IMR-90 (cell line): Measurements from ENCODE around the gene ZCCHC7. TPM values are rescaled to one million over a fixed set of nuclear protein-coding genes. Genes with fewer than 3 reads are reported as not detected.

ENCODE experiments used
- ATAC-seq: fragments of 200-7000 bp; cut with Tn5 transposase; 2 replicates; pipeline ENCODE4 v1.9.1; 2020; ENCODE audit warnings: low read depth, mild to moderate bottlenecking, moderate library complexity
- BruUV-seq: library from RNA; stranded (reverse); fragments of 400-500 nt; replicated peaks from 2 replicates; lab custom pipeline; 2021; lab: Mats Ljungman, UMichigan
- CTCF ChIA-PET: fragments of 300-600 bp; formaldehyde crosslinking; extraction: SDS; loops from one replicate; lab custom pipeline; 2021; ENCODE audit warnings: antibody characterized with exemption; lab: Yijun Ruan, JAX
- POLR2A ChIA-PET: fragments of 300-600 bp; sonication (Branson Sonifier 250); formaldehyde crosslinking; loops from one replicate; lab custom pipeline; 2022; ENCODE audit warnings: antibody characterized with exemption; ENCODE audit not compliant: unreplicated experiment; lab: Charles Lee
- DNase-seq: peaks from one replicate; pipeline ENCODE4 v3.0.0; 2013
- H2AFZ ChIP-seq: replicated peaks from 2 replicates; pipeline ENCODE3; 2013; ENCODE audit warnings: low read length, mild to moderate bottlenecking; ENCODE audit not compliant: poor library complexity
- H2AK5ac ChIP-seq: 2 replicates; pipeline ENCODE4 v1.6.1; 2013; ENCODE audit warnings: low read depth, low read length, inconsistent platforms
- H2AK9ac ChIP-seq: replicated peaks from 2 replicates; pipeline ENCODE3; 2013; ENCODE audit warnings: mild to moderate bottlenecking, low read depth, low read length, moderate library complexity; ENCODE audit not compliant: poor library complexity
- H2BK120ac ChIP-seq: 2 replicates; pipeline ENCODE4 v1.6.1; 2013; ENCODE audit warnings: low read depth, low read length, inconsistent platforms
- H2BK15ac ChIP-seq: 3 replicates; pipeline ENCODE4 v1.6.1; 2013; ENCODE audit warnings: low read depth, low read length, inconsistent platforms
- H2BK20ac ChIP-seq: 2 replicates; pipeline ENCODE4 v1.6.1; 2013; ENCODE audit warnings: low read depth, mild to moderate bottlenecking, inconsistent platforms, low read length, moderate library complexity
- H2BK5ac ChIP-seq: 2 replicates; pipeline ENCODE4 v1.6.1; 2013; ENCODE audit warnings: mild to moderate bottlenecking, low read depth, low read length, inconsistent platforms; ENCODE audit not compliant: poor library complexity, severe bottlenecking
- H3K14ac ChIP-seq: replicated peaks from 2 replicates; pipeline ENCODE4 v1.6.1; 2013; ENCODE audit warnings: low read depth, low read length, inconsistent platforms
- H3K18ac ChIP-seq: 2 replicates; pipeline ENCODE4 v1.6.1; 2013; ENCODE audit warnings: low read depth, low read length, control low read depth
- H3K23ac ChIP-seq: 2 replicates; pipeline ENCODE4 v1.6.1; 2013; ENCODE audit warnings: low read depth, low read length, inconsistent platforms
- H3K27ac ChIP-seq: 2 replicates; pipeline ENCODE4 v1.5.1; 2013; ENCODE audit warnings: mild to moderate bottlenecking, control low read depth, low read length; ENCODE audit not compliant: insufficient read depth
- H3K27me3 ChIP-seq: 2 replicates; pipeline ENCODE4 v1.6.1; 2013; ENCODE audit warnings: low read length; ENCODE audit not compliant: control insufficient read depth, insufficient read depth
- H3K36me3 ChIP-seq: 2 replicates; pipeline ENCODE4 v1.6.1; 2013; ENCODE audit warnings: low read length, mixed read lengths; ENCODE audit not compliant: control insufficient read depth, insufficient read depth
- H3K4ac ChIP-seq: 2 replicates; pipeline ENCODE4 v1.6.1; 2013; ENCODE audit warnings: low read depth, low read length, inconsistent platforms
- H3K4me1 ChIP-seq: 2 replicates; pipeline ENCODE4 v1.6.1; 2013; ENCODE audit warnings: low read length, mixed read lengths; ENCODE audit not compliant: control insufficient read depth, insufficient read depth
- H3K4me2 ChIP-seq: 2 replicates; pipeline ENCODE4 v1.6.1; 2013; ENCODE audit warnings: low read depth, mild to moderate bottlenecking, control low read depth, low read length, moderate library complexity
- H3K4me3 ChIP-seq: 2 replicates; pipeline ENCODE4 v1.5.1; 2013; ENCODE audit warnings: low read depth, mild to moderate bottlenecking, control low read depth, low read length, moderate library complexity; ENCODE audit not compliant: insufficient read depth
- H3K56ac ChIP-seq: 2 replicates; pipeline ENCODE4 v1.6.1; 2013; ENCODE audit warnings: low read length, inconsistent platforms; ENCODE audit not compliant: insufficient read depth; ENCODE audit errors: extremely low read depth
- H3K79me1 ChIP-seq, 2 experiments: 2 replicates each; pipeline ENCODE4 v1.6.1; 2013; ENCODE audit warnings: low read length in 2 of 2, inconsistent platforms in 1 of 2, low read depth in 1 of 2
- H3K9ac ChIP-seq: 2 replicates; pipeline ENCODE4 v1.6.1; 2013; ENCODE audit warnings: low read depth, low read length, control low read depth
- H3K9me1 ChIP-seq: 2 replicates; pipeline ENCODE4 v1.6.1; 2013; ENCODE audit warnings: low read length, inconsistent platforms; ENCODE audit not compliant: insufficient read depth
- H3K9me3 ChIP-seq: 2 replicates; pipeline ENCODE4 v1.6.1; 2013; ENCODE audit warnings: low read length; ENCODE audit not compliant: control insufficient read depth, insufficient read depth
- H4K20me1 ChIP-seq: 2 replicates; pipeline ENCODE4 v1.6.1; 2013; ENCODE audit warnings: low read length, inconsistent platforms; ENCODE audit not compliant: insufficient read depth
- H4K5ac ChIP-seq: 2 replicates; pipeline ENCODE4 v1.6.1; 2013; ENCODE audit warnings: mild to moderate bottlenecking, low read depth, low read length, control low read depth
- H4K8ac ChIP-seq, 2 experiments: 2 replicates each; pipeline ENCODE4 v1.6.1; 2013; ENCODE audit warnings: low read depth in 2 of 2, low read length in 2 of 2, control low read depth in 1 of 2, inconsistent platforms in 1 of 2
- H4K91ac ChIP-seq: 2 replicates; pipeline ENCODE4 v1.6.1; 2013; ENCODE audit warnings: low read depth, low read length, inconsistent platforms; ENCODE audit not compliant: insufficient read depth
- CEBPB ChIP-seq: IDR thresholded peaks from 2 replicates; pipeline ENCODE4 v1.6.1; 2012; ENCODE audit warnings: low read depth, low read length, improper control_type of control experiment
- CHD1 ChIP-seq: IDR thresholded peaks from 2 replicates; pipeline ENCODE4 v1.6.1; 2012; ENCODE audit warnings: low read depth, low read length, improper control_type of control experiment
- NFE2L2 ChIP-seq: fragments of 150-350 bp; IDR thresholded peaks from 2 replicates; pipeline ENCODE4 v1.6.1; 2016; ENCODE audit warnings: low read depth, mild to moderate bottlenecking, low read length
- POLR2A ChIP-seq: IDR thresholded peaks from 2 replicates; pipeline ENCODE4 v1.6.1; 2012; ENCODE audit warnings: mild to moderate bottlenecking, low read depth, low read length
- SMC3 ChIP-seq: fragments of 150-350 bp; IDR thresholded peaks from 2 replicates; pipeline ENCODE4 v1.6.1; 2016; ENCODE audit warnings: low read depth, mild to moderate bottlenecking, antibody characterized with exemption, low read length, moderate library complexity
- WGBS, 2 experiments: methylation state at CpG; one replicate each; pipeline versions ENCODE4 v1.1.5 to v1.1.7; 2013; ENCODE audit warnings: missing lambda C conversion rate in 2 of 2; ENCODE audit not compliant: insufficient read length in 1 of 2; ENCODE audit errors: extremely low coverage in 2 of 2; 5-methylcytosine and 5-hydroxymethylcytosine counted together
- dilution Hi-C: fragments of 300-500 bp; cut with HindIII; formaldehyde crosslinking; loops from one replicate; pipeline ENCODE4 v1.14.3; 2018; ENCODE audit warnings: low sequenced_read_pairs; ENCODE audit not compliant: unreplicated experiment
- in situ Hi-C: fragments of 300-500 bp; cut with MboI; formaldehyde crosslinking; loops from 3 replicates; pipeline ENCODE4 v1.14.3; 2019; ENCODE audit warnings: low sequenced_read_pairs, inconsistent platforms, mixed read lengths
- intact Hi-C: fragments of 100-400 bp; cut with micrococcal nuclease; formaldehyde crosslinking; loops from 2 replicates; pipeline ENCODE4 v1.10.0; 2022
- polyA plus RNA-seq, 3 experiments: library from polyadenylated mRNA; depleted of rRNA; stranded (reverse); fragments of >200 nt; gene quantifications; 2 replicates each; pipeline ENCODE4 v1.2.3, GENCODE V29; 2012; ENCODE audit warnings: low replicate concordance in 1 of 3
- total RNA-seq: library from RNA; depleted of rRNA; stranded (reverse); fragments of >200 nt; gene quantifications from 2 replicates; pipeline ENCODE4 v1.2.3, GENCODE V29; 2012
- TF ChIP-seq, protein P1 (sequence below): conservative IDR thresholded peaks from 2 replicates; pipeline ENCODE4 v1.5.1; 2012; ENCODE audit warnings: mild to moderate bottlenecking, low read depth, low read length, improper control_type of control experiment

The ZCCHC7 gene
- total and polyA plus RNA-seq, 2 of the 4 experiments (the other 2 are of a cell fraction): 13.6 to 28.7 TPM

DNA sequence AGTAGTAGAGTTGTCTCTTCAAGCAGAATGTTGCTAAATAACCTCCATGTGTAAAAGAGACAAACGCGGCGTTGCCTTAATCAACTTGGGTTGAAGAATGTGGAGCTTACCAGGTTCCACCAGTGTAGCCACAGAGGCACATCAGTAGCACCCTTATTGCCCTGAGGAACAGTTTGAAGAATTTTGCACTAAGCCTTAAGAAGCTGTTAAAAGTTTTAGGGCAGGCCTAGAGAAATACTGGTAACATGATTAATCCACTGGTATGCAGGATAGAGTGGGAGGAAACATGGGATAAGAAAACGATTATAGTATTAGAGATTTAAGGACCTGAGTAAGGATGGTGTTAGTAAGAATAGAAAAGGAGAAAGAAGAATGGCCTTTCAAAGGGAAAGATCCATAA, 100.6 kb downstream of the ZCCHC7 start:
- no peak overlapping the region for H3K4me3 ChIP-seq
- H3K18ac ChIP-seq: no peak overlapping the region
- no peak overlapping the region for H4K8ac ChIP-seq
- in situ Hi-C loops: no loop called here
- H2BK20ac ChIP-seq: no peak overlapping the region
- no peak overlapping the region for H3K14ac ChIP-seq
- CTCF ChIA-PET: no interaction called here
- H3K56ac ChIP-seq: no peak overlapping the region
- BruUV-seq: no TSS peak
- no peak overlapping the region for H2BK120ac ChIP-seq
- dilution Hi-C loops: no loop called here
- no peaks in the 10 kb centered on the region for H3K36me3 ChIP-seq
- H3K4me1 ChIP-seq: no peaks in the 10 kb centered on the region
- peaks cover 9 to 12% of the 10 kb centered on the region in 2 experiments for H3K79me1 ChIP-seq
- no peak for TF ChIP-seq CEBPB
- no peak for TF ChIP-seq POLR2A
- no peak for TF ChIP-seq SMC3
- TF ChIP-seq NFE2L2: no peak
- TF ChIP-seq, protein P1, sequence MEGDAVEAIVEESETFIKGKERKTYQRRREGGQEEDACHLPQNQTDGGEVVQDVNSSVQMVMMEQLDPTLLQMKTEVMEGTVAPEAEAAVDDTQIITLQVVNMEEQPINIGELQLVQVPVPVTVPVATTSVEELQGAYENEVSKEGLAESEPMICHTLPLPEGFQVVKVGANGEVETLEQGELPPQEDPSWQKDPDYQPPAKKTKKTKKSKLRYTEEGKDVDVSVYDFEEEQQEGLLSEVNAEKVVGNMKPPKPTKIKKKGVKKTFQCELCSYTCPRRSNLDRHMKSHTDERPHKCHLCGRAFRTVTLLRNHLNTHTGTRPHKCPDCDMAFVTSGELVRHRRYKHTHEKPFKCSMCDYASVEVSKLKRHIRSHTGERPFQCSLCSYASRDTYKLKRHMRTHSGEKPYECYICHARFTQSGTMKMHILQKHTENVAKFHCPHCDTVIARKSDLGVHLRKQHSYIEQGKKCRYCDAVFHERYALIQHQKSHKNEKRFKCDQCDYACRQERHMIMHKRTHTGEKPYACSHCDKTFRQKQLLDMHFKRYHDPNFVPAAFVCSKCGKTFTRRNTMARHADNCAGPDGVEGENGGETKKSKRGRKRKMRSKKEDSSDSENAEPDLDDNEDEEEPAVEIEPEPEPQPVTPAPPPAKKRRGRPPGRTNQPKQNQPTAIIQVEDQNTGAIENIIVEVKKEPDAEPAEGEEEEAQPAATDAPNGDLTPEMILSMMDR: no peak
- no peak for TF ChIP-seq CHD1
- no peaks in the 10 kb centered on the region for H3K9me3 ChIP-seq
- WGBS, 2 experiments: 100% methylated on average over 1 of the region's 4 CpGs; no CpG with 5 or more reads in 1 of the 2 experiments
- H2BK15ac ChIP-seq: no peak overlapping the region
- H3K9me1 ChIP-seq: no peaks in the 10 kb centered on the region; the same call in 1 of the 2 replicates
- H3K23ac ChIP-seq: no peak overlapping the region
- no peak overlapping the region for H2BK5ac ChIP-seq
- no peak overlapping the region for H2AFZ ChIP-seq
- no peaks in the 10 kb centered on the region for H3K27me3 ChIP-seq
- H4K91ac ChIP-seq: no peak overlapping the region
- no peak overlapping the region; the same call in 1 of the 2 replicates for H3K4me2 ChIP-seq
- POLR2A ChIA-PET: no interaction called here
- H4K5ac ChIP-seq: no peak overlapping the region
- H3K4ac ChIP-seq: no peak overlapping the region
- no peak overlapping the region for H3K9ac ChIP-seq
- no peak overlapping the region for H2AK5ac ChIP-seq
- DNase-seq (peak; percentile 46), ATAC-seq (peak; percentile 56)
- H3K27ac ChIP-seq: no peak overlapping the region
- H2AK9ac ChIP-seq: no peak overlapping the region
- no peaks in the 10 kb centered on the region for H4K20me1 ChIP-seq
- intact Hi-C loops: loop anchor here (5.0 kb wide), 1 partner anchor 69 kb away; no protein-coding TSS in a partner anchor
